PC-3 (cell line): Measurements from ENCODE around the gene USH2A. TPM values are rescaled to one million over a fixed set of nuclear protein-coding genes. Genes with fewer than 3 reads are reported as not detected.

Source experiments
- ATAC-seq: fragments of 200-7000 bp; cut with Tn5 transposase; 2 replicates; pipeline ENCODE4 v1.9.1; 2020; ENCODE audit warnings: mild to moderate bottlenecking, moderate library complexity
- BruUV-seq: library from RNA; stranded (reverse); fragments of 400-500 nt; replicated peaks from 2 replicates; lab custom pipeline; 2021; lab: Mats Ljungman, UMichigan
- CTCF ChIA-PET: fragments of 300-600 bp; sonication (Branson Sonifier 250); formaldehyde crosslinking; loops from one replicate; lab custom pipeline; 2022; ENCODE audit warnings: antibody characterized with exemption; lab: Charles Lee
- POLR2A ChIA-PET: fragments of 300-600 bp; sonication (Branson Sonifier 250); formaldehyde crosslinking; loops from one replicate; lab custom pipeline; 2022; ENCODE audit warnings: antibody characterized with exemption; ENCODE audit not compliant: unreplicated experiment; lab: Charles Lee
- DNase-seq: peaks from one replicate; pipeline ENCODE4 v3.0.0-alpha.2; 2015
- H2AFZ ChIP-seq: fragments of 300-600 bp; sonication (generic); 2 replicates; pipeline ENCODE4 v1.6.0; 2016; ENCODE audit warnings: antibody characterized with exemption, low read length
- H3F3A ChIP-seq: fragments of 300-600 bp; sonication (generic); one replicate; pipeline ENCODE4 v1.6.0; 2017; ENCODE audit warnings: antibody characterized with exemption, low read length, control low read depth, mild to moderate bottlenecking; ENCODE audit not compliant: unreplicated experiment
- H3K27ac ChIP-seq: fragments of 300-600 bp; sonication (generic); 2 replicates; pipeline ENCODE4 v1.5.1; 2016; ENCODE audit warnings: mild to moderate bottlenecking, low read length
- H3K27me3 ChIP-seq: fragments of 300-600 bp; sonication (generic); 2 replicates; pipeline ENCODE4 v1.6.1; 2016; ENCODE audit warnings: low read length, mixed read lengths
- H3K36me3 ChIP-seq: fragments of 300-600 bp; sonication (generic); 2 replicates; pipeline ENCODE4 v1.6.1; 2016; ENCODE audit warnings: low read depth, mixed run types, low read length, mixed read lengths
- H3K4me1 ChIP-seq: fragments of 300-600 bp; sonication (generic); 2 replicates; pipeline ENCODE4 v1.5.1; 2016; ENCODE audit warnings: low read length; ENCODE audit not compliant: insufficient read depth
- H3K4me2 ChIP-seq: fragments of 300-600 bp; sonication (generic); 2 replicates; pipeline ENCODE4 v1.6.0; 2016; ENCODE audit warnings: low read length
- H3K4me3 ChIP-seq: fragments of 300-600 bp; sonication (generic); 2 replicates; pipeline ENCODE4 v1.5.1; 2016; ENCODE audit warnings: mild to moderate bottlenecking, low read length, mixed read lengths
- H3K79me2 ChIP-seq: fragments of 300-600 bp; sonication (generic); 2 replicates; pipeline ENCODE4 v1.6.1; 2017; ENCODE audit warnings: low read length, mixed read lengths
- H3K9ac ChIP-seq: fragments of 300-600 bp; sonication (generic); 2 replicates; pipeline ENCODE4 v1.6.0; 2016; ENCODE audit warnings: mild to moderate bottlenecking, low read length
- H3K9me2 ChIP-seq: fragments of 300-600 bp; sonication (generic); replicated peaks from 2 replicates; pipeline ENCODE4 v1.6.1; 2016; ENCODE audit warnings: mixed run types, low read length, mixed read lengths
- H3K9me3 ChIP-seq: fragments of 300-600 bp; sonication (generic); 2 replicates; pipeline ENCODE4 v1.6.1; 2016; ENCODE audit warnings: low read length, mixed read lengths
- H4K20me1 ChIP-seq: fragments of 300-600 bp; sonication (generic); 2 replicates; pipeline ENCODE4 v1.6.1; 2016; ENCODE audit warnings: low read length, mixed read lengths
- CTCF ChIP-seq: fragments of 300-600 bp; sonication (generic); conservative IDR thresholded peaks from 2 replicates; pipeline ENCODE4 v1.5.1; 2017; ENCODE audit warnings: antibody characterized with exemption, low read depth, mild to moderate bottlenecking, low read length
- EZH2 ChIP-seq: fragments of 300-600 bp; sonication (generic); IDR thresholded peaks from one replicate; pipeline ENCODE4 v1.6.1; 2017; ENCODE audit warnings: antibody characterized with exemption, mild to moderate bottlenecking, low read length; ENCODE audit not compliant: unreplicated experiment
- EZH2phosphoT487 ChIP-seq: fragments of 300-600 bp; sonication (generic); IDR thresholded peaks from 2 replicates; pipeline ENCODE4 v1.6.1; 2018; ENCODE audit warnings: mild to moderate bottlenecking, antibody characterized with exemption, low read length, borderline replicate concordance
- intact Hi-C: fragments of 100-400 bp; cut with micrococcal nuclease; formaldehyde crosslinking; loops from 2 replicates; pipeline ENCODE4 v1.9.0; 2023
- total RNA-seq: library from RNA; depleted of rRNA; stranded (reverse); fragments of >200 nt; gene quantifications from 2 replicates; pipeline ENCODE4 v1.2.3, GENCODE V29; 2014

Gene USH2A
- total RNA-seq, 1 experiment from 2014 or later, result not detected

- H3K9me3 ChIP-seq, result no peaks in the 10 kb centered on the region
- no peaks in the 10 kb centered on the region for H3K4me1 ChIP-seq
- no peaks in the 10 kb centered on the region for H3K79me2 ChIP-seq
- H3K4me3 ChIP-seq, result no peak overlapping the region
- peak overlapping the region; percentile 36 for H3K4me2 ChIP-seq
- H4K20me1 ChIP-seq, result no peaks in the 10 kb centered on the region
- ChIA-PET POLR2A (no interaction called here), CTCF (interaction anchor here (1.0 to 1.4 kb wide), 2 partner anchors 10 to 38 kb away, joined by 5 to 9 read pairs; no protein-coding TSS in a partner anchor)
- DNase-seq (no peak), ATAC-seq (peak; percentile 55)
- no peaks in the 10 kb centered on the region for H3K36me3 ChIP-seq
- no TSS peak for BruUV-seq
- no peak overlapping the region for H2AFZ ChIP-seq
- H3K9ac ChIP-seq, result no peak overlapping the region
- no peaks in the 10 kb centered on the region for H3F3A ChIP-seq
- peaks cover 57% of the 10 kb centered on the region for H3K27me3 ChIP-seq
- H3K27ac ChIP-seq, result no peak overlapping the region
- no peaks in the 10 kb centered on the region for H3K9me2 ChIP-seq
- intact Hi-C loops, result loop anchor here (5.0 kb wide), 1 partner anchor 559 kb away; no protein-coding TSS in a partner anchor
- TF ChIP-seq EZH2phosphoT487 (no peak), EZH2 (no peak), CTCF (no peak)
Measured at GRCh38 chr1:216183454-216183853, 239.8 kb downstream of the USH2A start.

GRCh38 chr1:216183007-216183406, 240.2 kb downstream of the USH2A start:
- Histone ChIP-seq H3K4me1 (no peaks in the 10 kb centered on the region), H3K4me3 (no peak overlapping the region), H3K9me3 (no peaks in the 10 kb centered on the region), H3K27me3 (peaks cover 57% of the 10 kb centered on the region), H3K9me2 (no peaks in the 10 kb centered on the region), H3K9ac (no peak overlapping the region), H3K27ac (no peak overlapping the region), H3K4me2 (peak overlapping the region; percentile 36), H2AFZ (no peak overlapping the region), H3K79me2 (no peaks in the 10 kb centered on the region), H4K20me1 (no peaks in the 10 kb centered on the region), H3K36me3 (no peaks in the 10 kb centered on the region), H3F3A (no peaks in the 10 kb centered on the region)
- TF ChIP-seq EZH2phosphoT487, result no peak
- no peak for TF ChIP-seq EZH2
- no peak for TF ChIP-seq CTCF
- BruUV-seq, result no TSS peak
- DNase-seq (peak; percentile 76), ATAC-seq (peak; percentile 92)
- intact Hi-C loops, result loop anchor here (5.0 kb wide), 1 partner anchor 559 kb away; no protein-coding TSS in a partner anchor
- POLR2A ChIA-PET, result no interaction called here
- CTCF ChIA-PET, result interaction anchor here (1.0 to 1.4 kb wide), 2 partner anchors 11 to 38 kb away, joined by 5 to 9 read pairs; no protein-coding TSS in a partner anchor

- Histone ChIP-seq H3K79me2 (no peaks in the 10 kb centered on the region), H3K4me2 (no peak overlapping the region), H3K9me2 (no peaks in the 10 kb centered on the region), H3K4me1 (no peaks in the 10 kb centered on the region), H3K9ac (no peak overlapping the region), H3K27me3 (peaks cover 67% of the 10 kb centered on the region), H3K27ac (no peak overlapping the region), H2AFZ (no peak overlapping the region), H3F3A (no peaks in the 10 kb centered on the region), H3K4me3 (no peak overlapping the region), H3K36me3 (no peaks in the 10 kb centered on the region), H3K9me3 (no peaks in the 10 kb centered on the region), H4K20me1 (no peaks in the 10 kb centered on the region)
- ATAC-seq, result no peak
- ChIA-PET POLR2A (no interaction called here), CTCF (no interaction called here)
- intact Hi-C loops, result loop anchor here (5.0 kb wide), 1 partner anchor 561 kb away; no protein-coding TSS in a partner anchor
- DNase-seq, result no peak
- TF ChIP-seq EZH2 (no peak), EZH2phosphoT487 (no peak), CTCF (no peak)
- no TSS peak for BruUV-seq
Measured at GRCh38 chr1:216181590-216181989, 241.7 kb downstream of the USH2A start.
